Loucy (cell line): Measurements from ENCODE around the gene C6orf120.

Experiments used
- H2AFZ ChIP-seq: fragments of 200-600 bp; sonication (generic); 2 replicates; pipeline ENCODE4 v1.6.0; 2016; ENCODE audit warnings: antibody characterized with exemption, mild to moderate bottlenecking, low read length, moderate library complexity
- H3F3A ChIP-seq: fragments of 200-600 bp; 2 replicates; pipeline ENCODE4 v1.6.0; 2016; ENCODE audit warnings: antibody characterized with exemption, low read depth, mild to moderate bottlenecking
- H3K27me3 ChIP-seq: fragments of 200-600 bp; sonication (generic); 2 replicates; pipeline ENCODE4 v1.6.1; 2014; ENCODE audit warnings: low read length, mild to moderate bottlenecking; ENCODE audit not compliant: insufficient read depth, poor library complexity, severe bottlenecking
- H3K36me3 ChIP-seq: fragments of 200-600 bp; sonication (generic); 2 replicates; pipeline ENCODE4 v1.6.1; 2016; ENCODE audit warnings: low read length; ENCODE audit not compliant: insufficient read depth
- H3K4me1 ChIP-seq: fragments of 200-600 bp; sonication (generic); 2 replicates; pipeline ENCODE4 v1.5.1; 2014; ENCODE audit warnings: low read length, mild to moderate bottlenecking; ENCODE audit not compliant: insufficient read depth, poor library complexity, severe bottlenecking
- H3K4me2 ChIP-seq: fragments of 200-600 bp; sonication (generic); 2 replicates; pipeline ENCODE4 v1.6.0; 2014; ENCODE audit warnings: antibody characterized with exemption, low read length, low read depth, mild to moderate bottlenecking; ENCODE audit not compliant: poor library complexity, severe bottlenecking
- H3K4me3 ChIP-seq: fragments of 200-600 bp; sonication (generic); 2 replicates; pipeline ENCODE4 v1.5.1; 2014; ENCODE audit warnings: low read length, mild to moderate bottlenecking, mixed read lengths; ENCODE audit not compliant: poor library complexity, severe bottlenecking
- H3K79me2 ChIP-seq: fragments of 200-600 bp; sonication (generic); 2 replicates; pipeline ENCODE4 v1.6.1; 2014; ENCODE audit warnings: low read length; ENCODE audit not compliant: insufficient read depth
- H3K9ac ChIP-seq: fragments of 200-600 bp; sonication (generic); 2 replicates; pipeline ENCODE4 v1.6.0; 2014; ENCODE audit warnings: mild to moderate bottlenecking, low read depth, low read length, moderate library complexity; ENCODE audit not compliant: poor library complexity, severe bottlenecking
- H3K9me2 ChIP-seq: fragments of 200-600 bp; sonication (generic); replicated peaks from 2 replicates; pipeline ENCODE4 v1.6.1; 2016; ENCODE audit warnings: low read depth, low read length, mixed read lengths
- H3K9me3 ChIP-seq: fragments of 200-600 bp; sonication (generic); 2 replicates; pipeline ENCODE4 v1.6.1; 2014; ENCODE audit warnings: mild to moderate bottlenecking, antibody characterized with exemption, low read length, low read depth; ENCODE audit not compliant: insufficient read depth
- H4K20me1 ChIP-seq: fragments of 200-600 bp; sonication (generic); 2 replicates; pipeline ENCODE4 v1.6.0; 2014; ENCODE audit warnings: antibody characterized with exemption, low read length, mild to moderate bottlenecking; ENCODE audit not compliant: insufficient read depth, poor library complexity, severe bottlenecking
- EZH2phosphoT487 ChIP-seq: fragments of 200-600 bp; IDR thresholded peaks from 2 replicates; pipeline ENCODE4 v1.6.1; 2018; ENCODE audit warnings: antibody characterized with exemption, mild to moderate bottlenecking, moderate library complexity, borderline replicate concordance
- TF ChIP-seq, protein P1 (sequence below): fragments of 200-600 bp; sonication (generic); conservative IDR thresholded peaks from 2 replicates; pipeline ENCODE4 v1.5.1; 2014; ENCODE audit warnings: mild to moderate bottlenecking, antibody characterized with exemption, low read length

The C6orf120 gene

GRCh38 chr6:169700296-169700695 is 1.6 kb upstream of the C6orf120 start:
- no peaks in the 10 kb centered on the region for H3K27me3 ChIP-seq
- no peak for TF ChIP-seq EZH2phosphoT487
- H3K79me2 ChIP-seq, result peaks cover 42% of the 10 kb centered on the region
- peaks cover 6% of the 10 kb centered on the region; the same call in 1 of the 2 replicates for H3K9me3 ChIP-seq
- H3K4me1 ChIP-seq, result peaks cover 40% of the 10 kb centered on the region
- no peaks in the 10 kb centered on the region for H3F3A ChIP-seq
- H3K4me2 ChIP-seq, result peak overlapping the region; percentile 95
- H3K36me3 ChIP-seq, result peaks cover 6% of the 10 kb centered on the region; the same call in 1 of the 2 replicates
- H3K9ac ChIP-seq, result peak overlapping the region; percentile 94
- peaks cover 11% of the 10 kb centered on the region for H4K20me1 ChIP-seq
- H2AFZ ChIP-seq, result no peak overlapping the region
- no peaks in the 10 kb centered on the region for H3K9me2 ChIP-seq
- peak overlapping the region; percentile 97 for H3K4me3 ChIP-seq

DNA sequence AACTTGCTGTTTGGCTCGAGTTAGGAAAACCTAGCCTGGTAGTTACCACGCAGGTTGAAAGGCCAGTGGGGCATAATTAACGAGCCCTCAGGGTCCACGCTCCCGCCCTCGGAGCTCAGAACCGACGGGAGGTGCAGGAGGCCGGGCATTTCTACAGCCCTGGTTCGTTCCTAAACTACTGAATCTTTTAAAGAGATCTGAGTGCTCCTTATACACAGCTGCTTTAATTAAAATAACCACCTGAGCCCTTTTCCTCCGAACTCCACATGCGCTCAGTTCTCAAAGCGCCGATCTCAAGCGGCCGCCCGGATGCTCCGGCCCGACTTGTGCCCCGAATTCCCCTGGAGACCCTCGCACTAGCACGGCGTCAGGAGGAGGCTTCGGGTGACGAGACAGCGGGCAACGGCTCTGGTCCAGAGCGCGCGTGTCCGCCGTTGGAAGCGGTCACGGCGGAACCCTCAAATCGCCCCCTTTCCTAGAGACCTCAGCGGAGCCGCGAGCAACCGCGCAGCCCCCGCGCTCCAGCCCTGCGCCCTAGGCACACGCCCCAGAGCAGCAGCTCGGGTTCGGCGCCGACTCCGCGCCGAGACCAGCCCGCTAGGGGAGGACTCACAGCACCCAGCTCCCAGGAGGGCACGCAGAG is 494 bp upstream of the C6orf120 start:
- Histone ChIP-seq H4K20me1 (peaks cover 11% of the 10 kb centered on the region), H3K9ac (peak overlapping the region; percentile 94), H3K4me2 (peak overlapping the region; percentile 95), H3K9me2 (no peaks in the 10 kb centered on the region), H3K27me3 (no peaks in the 10 kb centered on the region), H3K9me3 (no peaks in the 10 kb centered on the region; the same call in 1 of the 2 replicates), H3F3A (no peaks in the 10 kb centered on the region), H3K36me3 (peaks cover 12% of the 10 kb centered on the region; the same call in 1 of the 2 replicates), H3K79me2 (peaks cover 42% of the 10 kb centered on the region), H3K4me1 (peaks cover 40% of the 10 kb centered on the region), H2AFZ (peak overlapping the region; percentile 97), H3K4me3 (peak overlapping the region; percentile 97)
- TF ChIP-seq EZH2phosphoT487, result no peak
- TF ChIP-seq, protein P1, sequence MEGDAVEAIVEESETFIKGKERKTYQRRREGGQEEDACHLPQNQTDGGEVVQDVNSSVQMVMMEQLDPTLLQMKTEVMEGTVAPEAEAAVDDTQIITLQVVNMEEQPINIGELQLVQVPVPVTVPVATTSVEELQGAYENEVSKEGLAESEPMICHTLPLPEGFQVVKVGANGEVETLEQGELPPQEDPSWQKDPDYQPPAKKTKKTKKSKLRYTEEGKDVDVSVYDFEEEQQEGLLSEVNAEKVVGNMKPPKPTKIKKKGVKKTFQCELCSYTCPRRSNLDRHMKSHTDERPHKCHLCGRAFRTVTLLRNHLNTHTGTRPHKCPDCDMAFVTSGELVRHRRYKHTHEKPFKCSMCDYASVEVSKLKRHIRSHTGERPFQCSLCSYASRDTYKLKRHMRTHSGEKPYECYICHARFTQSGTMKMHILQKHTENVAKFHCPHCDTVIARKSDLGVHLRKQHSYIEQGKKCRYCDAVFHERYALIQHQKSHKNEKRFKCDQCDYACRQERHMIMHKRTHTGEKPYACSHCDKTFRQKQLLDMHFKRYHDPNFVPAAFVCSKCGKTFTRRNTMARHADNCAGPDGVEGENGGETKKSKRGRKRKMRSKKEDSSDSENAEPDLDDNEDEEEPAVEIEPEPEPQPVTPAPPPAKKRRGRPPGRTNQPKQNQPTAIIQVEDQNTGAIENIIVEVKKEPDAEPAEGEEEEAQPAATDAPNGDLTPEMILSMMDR, result no peak

- no peaks in the 10 kb centered on the region for H3F3A ChIP-seq
- H3K4me3 ChIP-seq, result peak overlapping the region; percentile 97
- no peaks in the 10 kb centered on the region for H3K27me3 ChIP-seq
- no peaks in the 10 kb centered on the region for H3K9me2 ChIP-seq
- H3K36me3 ChIP-seq, result peaks cover 15% of the 10 kb centered on the region; the same call in 1 of the 2 replicates
- no peaks in the 10 kb centered on the region for H3K9me3 ChIP-seq
- peak overlapping the region; percentile 94 for H3K9ac ChIP-seq
- TF ChIP-seq EZH2phosphoT487, result no peak
- TF ChIP-seq, protein P1, result no peak
- peak overlapping the region; percentile 95 for H3K4me2 ChIP-seq
- H4K20me1 ChIP-seq, result peaks cover 11% of the 10 kb centered on the region
- peaks cover 42% of the 10 kb centered on the region for H3K79me2 ChIP-seq
- peaks cover 40% of the 10 kb centered on the region for H3K4me1 ChIP-seq
- H2AFZ ChIP-seq, result no peak overlapping the region
Observed at GRCh38 chr6:169702840-169703246, 917 bp downstream of the C6orf120 start.

DNA sequence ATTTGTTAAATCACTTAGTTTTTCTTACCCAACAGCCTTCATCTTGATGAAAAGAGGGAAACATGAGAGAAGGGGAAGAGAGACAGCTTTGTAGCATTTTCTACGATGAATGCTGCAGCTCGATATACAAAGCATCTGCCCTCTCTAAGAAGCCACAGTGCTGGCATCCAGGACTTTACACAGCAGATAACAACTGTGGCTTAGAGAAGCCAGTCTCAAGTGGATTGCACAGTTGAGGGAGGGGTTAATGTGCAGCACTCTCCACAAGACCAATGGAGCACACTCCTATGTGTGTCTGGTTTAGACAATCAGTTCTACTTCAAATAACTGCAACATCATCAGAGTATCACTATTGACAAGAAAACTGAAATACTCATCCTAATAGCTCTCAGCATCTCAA is 5.8 kb downstream of the C6orf120 start:
- Histone ChIP-seq H3K79me2 (peaks cover 16% of the 10 kb centered on the region), H2AFZ (no peak overlapping the region), H3K27me3 (no peaks in the 10 kb centered on the region), H3K9ac (no peak overlapping the region), H3K9me3 (no peaks in the 10 kb centered on the region), H3K4me3 (no peak overlapping the region), H3K4me1 (peaks cover 18% of the 10 kb centered on the region), H3K36me3 (peaks cover 51% of the 10 kb centered on the region), H3F3A (no peaks in the 10 kb centered on the region), H4K20me1 (peaks cover 11% of the 10 kb centered on the region), H3K4me2 (no peak overlapping the region), H3K9me2 (no peaks in the 10 kb centered on the region)
- TF ChIP-seq, protein P1, result no peak
- no peak for TF ChIP-seq EZH2phosphoT487
